Esophagus muscularis mucosa (tissue), 4 donors: ENCODE data around the gene DENND4C.

Experiments
- CTCF ChIP-seq, 3 experiments: fragments of 200-600 bp in 2 of 3; fragments of 450-650 bp in 1 of 3; sonication (generic) in 2 of 3; IDR thresholded peaks; one replicate each; pipeline ENCODE4 v1.5.1; 2017 to 2019; ENCODE audit warnings: antibody characterized with exemption in 3 of 3, mild to moderate bottlenecking in 2 of 3, moderate library complexity in 1 of 3
- EP300 ChIP-seq: sonication (generic); formaldehyde crosslinking; IDR thresholded peaks from one replicate; pipeline ENCODE4 v1.6.1; 2017; ENCODE audit warnings: antibody characterized with exemption
- POLR2A ChIP-seq: fragments of 450-650 bp; IDR thresholded peaks from one replicate; pipeline ENCODE4 v1.6.1; 2017; ENCODE audit warnings: antibody characterized with exemption, moderate library complexity, mild to moderate bottlenecking, low read depth
- POLR2AphosphoS5 ChIP-seq, 2 donors: sonication (generic); formaldehyde crosslinking; IDR thresholded peaks; one replicate each; pipeline ENCODE4 v1.6.1; 2017; ENCODE audit warnings: antibody characterized with exemption in 2 of 2

GRCh38 chr9:19255112-19255511 is 24.6 kb downstream of the DENND4C start:
- TF ChIP-seq POLR2AphosphoS5 (IDR thresholded peaks at IDR 0.05) (no peak), CTCF (IDR thresholded peaks at IDR 0.05) (no peak), POLR2A (no peak), EP300 (no peak)
